GM12873 (cell line): ENCODE data around the gene SAMD1.
A peak's percentile ranks its signal among the peaks of the same experiment; 100 is the strongest.

Experiments used
- CTCF ChIP-seq: IDR thresholded peaks from 2 replicates; pipeline ENCODE4 v1.5.1; 2012; ENCODE audit warnings: low read depth, mild to moderate bottlenecking, moderate library complexity, low read length, control low read depth; ENCODE audit not compliant: insufficient read depth; ENCODE audit errors: missing control alignments

The SAMD1 gene

GRCh38 chr19:14102756-14103155 is 12.2 kb upstream of the SAMD1 start:
- no peak for TF ChIP-seq CTCF

DNA sequence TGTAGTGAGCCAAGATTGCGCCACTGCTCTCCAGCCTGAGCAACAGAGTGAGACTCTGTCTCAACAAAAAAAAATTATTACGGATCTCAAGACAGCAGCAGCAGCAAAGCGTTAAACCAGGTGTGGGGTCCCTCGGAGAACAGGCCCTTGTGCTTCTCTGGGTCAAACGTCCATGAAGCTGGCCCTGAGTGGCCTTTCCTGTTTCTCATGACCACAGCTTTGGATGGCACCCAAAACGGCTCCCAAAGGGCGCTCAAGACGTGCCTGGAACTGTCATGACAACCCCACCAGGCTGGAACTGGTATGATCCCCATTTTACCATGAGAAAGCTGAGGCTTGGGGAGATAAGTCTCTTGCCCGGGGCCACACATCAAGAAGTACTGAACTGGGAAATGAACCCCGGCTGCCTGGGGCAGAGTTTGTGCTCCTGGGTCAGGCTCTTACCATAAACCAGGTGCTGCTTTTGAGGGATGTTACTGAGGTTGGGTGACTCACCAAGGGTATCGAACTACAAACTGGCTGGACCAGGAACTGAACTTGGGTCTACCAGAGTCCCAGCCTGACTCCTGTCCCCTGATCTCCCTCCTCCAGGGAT is 11.6 kb upstream of the SAMD1 start:
- TF ChIP-seq CTCF = no peak

- TF ChIP-seq CTCF = no peak
These were observed 10.5 kb upstream of the SAMD1 start for GRCh38 chr19:14101003-14101545.

DNA sequence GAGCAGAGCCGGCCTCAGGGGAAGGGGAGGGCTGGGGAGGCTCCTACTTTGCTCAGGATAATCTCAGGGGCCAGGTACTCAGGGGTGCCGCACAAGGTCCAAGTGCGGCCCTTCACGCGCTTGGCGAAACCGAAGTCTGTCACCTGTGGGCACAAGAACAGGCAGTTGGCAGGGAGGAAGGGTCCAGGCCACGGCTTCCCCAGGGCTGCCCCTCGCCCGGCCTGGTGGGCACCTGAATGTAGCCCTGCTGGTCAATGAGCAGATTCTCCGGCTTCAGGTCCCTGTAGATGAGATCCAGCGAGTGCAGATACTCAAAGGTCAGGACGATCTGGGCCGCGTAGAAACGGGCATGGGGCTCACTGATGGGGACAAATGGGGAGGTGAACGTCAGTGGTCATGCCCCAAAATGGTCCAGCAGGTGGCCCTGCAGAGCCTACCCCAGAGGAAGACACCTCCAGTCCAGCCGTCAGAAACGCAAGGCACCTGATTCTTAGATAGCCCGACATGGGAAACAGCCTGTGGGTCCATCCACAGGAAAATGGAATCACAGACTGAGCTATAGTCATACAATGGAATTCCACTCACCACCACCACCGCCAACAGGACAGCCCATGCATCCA is 7.1 kb upstream of the SAMD1 start:
- no peak for TF ChIP-seq CTCF

DNA sequence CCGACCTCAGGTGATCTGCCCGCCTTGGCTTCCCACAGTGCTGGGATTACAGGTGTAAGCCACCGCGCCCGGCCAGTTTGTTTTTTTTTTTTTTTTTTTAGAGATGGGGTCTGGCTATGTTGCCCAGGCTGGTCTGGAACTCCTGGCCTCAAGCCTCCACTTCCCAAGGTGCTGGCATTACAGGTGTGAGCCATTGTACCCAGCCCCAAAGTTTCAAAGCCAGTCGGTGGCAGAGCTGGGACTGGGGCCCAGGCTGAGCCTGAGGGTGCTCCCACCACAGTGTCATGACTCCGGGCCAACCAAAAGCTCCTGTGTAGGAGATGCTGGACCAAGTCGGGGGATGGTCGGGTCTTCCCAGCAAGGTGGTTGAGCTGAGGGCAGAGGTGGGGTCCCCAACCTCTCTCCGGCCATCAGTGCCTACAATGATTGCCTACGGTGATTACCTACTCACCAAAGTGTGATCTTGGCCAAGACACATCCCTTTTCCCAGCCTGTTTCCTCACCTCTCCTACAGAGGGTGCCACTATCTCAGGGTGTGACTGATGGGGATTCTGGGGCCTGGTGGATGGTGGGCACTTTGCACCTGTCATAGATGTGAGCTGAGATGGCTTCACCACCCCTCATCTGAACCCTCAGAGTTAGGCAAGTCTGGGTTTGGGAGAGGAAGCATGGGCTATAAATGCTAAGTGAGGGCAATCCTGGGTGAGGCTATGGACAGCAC is 5.9 kb upstream of the SAMD1 start:
- TF ChIP-seq CTCF = peak; percentile 19

- TF ChIP-seq CTCF = no peak
These were observed 4.3 kb upstream of the SAMD1 start for GRCh38 chr19:14094854-14095253.

GRCh38 chr19:14093117-14093823 is 2.7 kb upstream of the SAMD1 start:
- no peak for TF ChIP-seq CTCF
